ENCODE results near the gene IMMP2L. TPM values are rescaled to one million over a fixed set of nuclear protein-coding genes. Genes with fewer than 3 reads are reported as not detected.

The IMMP2L gene
- total and polyA plus RNA-seq, 4 experiments from 2014 or later: 23.5 to 32.2 (median 29.5) TPM

GRCh38 chr7:111129435-111129834, 432.9 kb downstream of the IMMP2L start:
- H3K4me1 Mint-ChIP-seq: no peaks in the 10 kb centered on the region
- H3K36me3 Mint-ChIP-seq: no peaks in the 10 kb centered on the region
- H3K27me3 ChIP-seq (ENCODE audit: insufficient read depth, low read length): no peaks in the 10 kb centered on the region
- intact Hi-C loops (cut with micrococcal nuclease): no loop called here
- no peak overlapping the region for H3K27ac Mint-ChIP-seq
- no peak overlapping the region for H3K4me3 ChIP-seq (ENCODE audit: low read length in 2 of 2)
- ChIA-PET CTCF (ENCODE audit: partially characterized antibody) (no interaction called here), POLR2A (ENCODE audit: partially characterized antibody) (interaction anchor here (1.4 to 1.5 kb wide), 2 partner anchors 9 kb away, joined by 3 to 7 read pairs; no protein-coding TSS in a partner anchor)
- H3K27ac ChIP-seq (ENCODE audit: low read depth, low read length): no peak overlapping the region
- no peaks in the 10 kb centered on the region for H3K9me3 ChIP-seq (ENCODE audit: control insufficient read depth in 1 of 2, low read length in 2 of 2)
- H3K4me3 Mint-ChIP-seq: no peak overlapping the region
- DNase-seq: no peak
- no peaks in the 10 kb centered on the region for H3K9me3 Mint-ChIP-seq
- H3K4me1 ChIP-seq (ENCODE audit: insufficient read depth, low read length): no peaks in the 10 kb centered on the region
- H3K27me3 Mint-ChIP-seq: no peaks in the 10 kb centered on the region
- no peaks in the 10 kb centered on the region for H3K36me3 ChIP-seq (ENCODE audit: insufficient read depth, low read length)

GRCh38 chr7:111126987-111127386, 435.3 kb downstream of the IMMP2L start:
- H3K27ac ChIP-seq (ENCODE audit: low read depth, low read length): no peak overlapping the region
- H3K4me1 ChIP-seq (ENCODE audit: insufficient read depth, low read length): no peaks in the 10 kb centered on the region
- H3K9me3 ChIP-seq (ENCODE audit: control insufficient read depth in 1 of 2, low read length in 2 of 2): no peaks in the 10 kb centered on the region
- POLR2A ChIA-PET (ENCODE audit: partially characterized antibody): no interaction called here
- no peaks in the 10 kb centered on the region for H3K36me3 ChIP-seq (ENCODE audit: insufficient read depth, low read length)
- H3K27me3 ChIP-seq (ENCODE audit: insufficient read depth, low read length): no peaks in the 10 kb centered on the region
- H3K27ac Mint-ChIP-seq: no peak overlapping the region
- H3K36me3 Mint-ChIP-seq: peaks cover 4 to 8% of the 10 kb centered on the region in 2 donors
- H3K9me3 Mint-ChIP-seq: peaks cover 0 to 5% (median 0%) of the 10 kb centered on the region in 8 donors
- no peaks in the 10 kb centered on the region for H3K27me3 Mint-ChIP-seq
- H3K4me1 Mint-ChIP-seq: no peaks in the 10 kb centered on the region
- intact Hi-C loops (cut with micrococcal nuclease): no loop called here
- no peak overlapping the region for H3K4me3 Mint-ChIP-seq
- CTCF ChIA-PET (ENCODE audit: partially characterized antibody): interaction anchor here (1.2 kb wide), 1 partner anchor 28 kb away, joined by 3 read pairs; no protein-coding TSS in a partner anchor
- no peak overlapping the region for H3K4me3 ChIP-seq (ENCODE audit: low read length in 2 of 2)
- no peak for DNase-seq

- Histone ChIP-seq H3K4me1 (ENCODE audit: insufficient read depth, low read length) (no peaks in the 10 kb centered on the region), H3K9me3 (ENCODE audit: control insufficient read depth in 1 of 2, low read length in 2 of 2) (no peaks in the 10 kb centered on the region), H3K4me3 (ENCODE audit: low read length in 2 of 2) (no peak overlapping the region), H3K27me3 (ENCODE audit: insufficient read depth, low read length) (no peaks in the 10 kb centered on the region), H3K36me3 (ENCODE audit: insufficient read depth, low read length) (no peaks in the 10 kb centered on the region), H3K27ac (ENCODE audit: low read depth, low read length) (no peak overlapping the region)
- intact Hi-C loops (cut with micrococcal nuclease): no loop called here
- H3K9me3 Mint-ChIP-seq: peaks cover 0 to 2% (median 0%) of the 10 kb centered on the region in 8 donors
- no peak for DNase-seq
- no peaks in the 10 kb centered on the region for H3K27me3 Mint-ChIP-seq
- H3K27ac Mint-ChIP-seq: no peak overlapping the region
- H3K4me3 Mint-ChIP-seq: no peak overlapping the region
- peaks cover 0 to 2% (median 0%) of the 10 kb centered on the region in 4 donors for H3K4me1 Mint-ChIP-seq
- H3K36me3 Mint-ChIP-seq: peaks cover 0 to 3% of the 10 kb centered on the region in 2 donors
- CTCF ChIA-PET (ENCODE audit: partially characterized antibody): no interaction called here
- POLR2A ChIA-PET (ENCODE audit: partially characterized antibody): no interaction called here
Observed at GRCh38 chr7:111115966-111116365, 446.3 kb downstream of the IMMP2L start.

GRCh38 chr7:111113263-111114017, 448.9 kb downstream of the IMMP2L start:
- Mint-ChIP-seq H3K4me1 (peaks cover 0 to 2% (median 0%) of the 10 kb centered on the region in 4 donors), H3K36me3 (no peaks in the 10 kb centered on the region), H3K27me3 (no peaks in the 10 kb centered on the region), H3K4me3 (no peak overlapping the region), H3K9me3 (no peaks in the 10 kb centered on the region), H3K27ac (no peak overlapping the region)
- Histone ChIP-seq H3K27ac (ENCODE audit: low read depth, low read length) (no peak overlapping the region), H3K4me1 (ENCODE audit: insufficient read depth, low read length) (no peaks in the 10 kb centered on the region), H3K9me3 (ENCODE audit: control insufficient read depth in 1 of 2, low read length in 2 of 2) (no peaks in the 10 kb centered on the region), H3K36me3 (ENCODE audit: insufficient read depth, low read length) (no peaks in the 10 kb centered on the region), H3K4me3 (ENCODE audit: low read length in 2 of 2) (no peak overlapping the region), H3K27me3 (ENCODE audit: insufficient read depth, low read length) (no peaks in the 10 kb centered on the region)
- ChIA-PET CTCF (ENCODE audit: partially characterized antibody) (interaction anchor here (2.8 kb wide), 1 partner anchor 15 kb away, joined by 8 read pairs; no protein-coding TSS in a partner anchor), POLR2A (ENCODE audit: partially characterized antibody) (no interaction called here)
- DNase-seq: no peak
- intact Hi-C loops (cut with micrococcal nuclease): no loop called here

GRCh38 chr7:111112439-111112838, 449.9 kb downstream of the IMMP2L start:
- Histone ChIP-seq H3K9me3 (ENCODE audit: control insufficient read depth in 1 of 2, low read length in 2 of 2) (no peaks in the 10 kb centered on the region), H3K36me3 (ENCODE audit: insufficient read depth, low read length) (no peaks in the 10 kb centered on the region), H3K4me1 (ENCODE audit: insufficient read depth, low read length) (no peaks in the 10 kb centered on the region), H3K4me3 (ENCODE audit: low read length in 2 of 2) (no peak overlapping the region), H3K27me3 (ENCODE audit: insufficient read depth, low read length) (no peaks in the 10 kb centered on the region), H3K27ac (ENCODE audit: low read depth, low read length) (no peak overlapping the region)
- no peak for DNase-seq
- ChIA-PET POLR2A (ENCODE audit: partially characterized antibody) (interaction anchor here (1.0 kb wide), 1 partner anchor 29 kb away, joined by 3 read pairs; no protein-coding TSS in a partner anchor), CTCF (ENCODE audit: partially characterized antibody) (interaction anchor here (2.8 kb wide), 1 partner anchor 14 kb away, joined by 8 read pairs; no protein-coding TSS in a partner anchor)
- Mint-ChIP-seq H3K9me3 (no peaks in the 10 kb centered on the region), H3K36me3 (no peaks in the 10 kb centered on the region), H3K4me3 (no peak overlapping the region), H3K27ac (no peak overlapping the region), H3K4me1 (peaks cover 0 to 2% (median 0%) of the 10 kb centered on the region in 4 donors), H3K27me3 (no peaks in the 10 kb centered on the region)
- intact Hi-C loops (cut with micrococcal nuclease): no loop called here

GRCh38 chr7:111108496-111108895, 453.8 kb downstream of the IMMP2L start:
- no peaks in the 10 kb centered on the region for H3K27me3 Mint-ChIP-seq
- intact Hi-C loops (cut with micrococcal nuclease): no loop called here
- peaks cover 0 to 2% (median under 1%) of the 10 kb centered on the region in 4 donors for H3K4me1 Mint-ChIP-seq
- DNase-seq: no peak
- Histone ChIP-seq H3K4me1 (ENCODE audit: insufficient read depth, low read length) (no peaks in the 10 kb centered on the region), H3K27ac (ENCODE audit: low read depth, low read length) (no peak overlapping the region), H3K27me3 (ENCODE audit: insufficient read depth, low read length) (no peaks in the 10 kb centered on the region), H3K36me3 (ENCODE audit: insufficient read depth, low read length) (no peaks in the 10 kb centered on the region), H3K4me3 (ENCODE audit: low read length in 2 of 2) (no peak overlapping the region), H3K9me3 (ENCODE audit: control insufficient read depth in 1 of 2, low read length in 2 of 2) (no peaks in the 10 kb centered on the region)
- H3K9me3 Mint-ChIP-seq: no peaks in the 10 kb centered on the region
- no peak overlapping the region for H3K27ac Mint-ChIP-seq
- no peaks in the 10 kb centered on the region for H3K36me3 Mint-ChIP-seq
- no peak overlapping the region for H3K4me3 Mint-ChIP-seq
- CTCF ChIA-PET (ENCODE audit: partially characterized antibody): interaction anchor here (1.1 to 1.9 kb wide), 2 partner anchors 10 to 18 kb away, joined by 3 to 8 read pairs; partner anchors contain the start of gene LRRN3
- POLR2A ChIA-PET (ENCODE audit: partially characterized antibody): no interaction called here

GRCh38 chr7:111108000-111108399, 454.3 kb downstream of the IMMP2L start:
- H3K36me3 Mint-ChIP-seq: no peaks in the 10 kb centered on the region
- no peak overlapping the region for H3K4me3 Mint-ChIP-seq
- Histone ChIP-seq H3K27ac (ENCODE audit: low read depth, low read length) (no peak overlapping the region), H3K27me3 (ENCODE audit: insufficient read depth, low read length) (no peaks in the 10 kb centered on the region), H3K4me3 (ENCODE audit: low read length in 2 of 2) (no peak overlapping the region), H3K9me3 (ENCODE audit: control insufficient read depth in 1 of 2, low read length in 2 of 2) (no peaks in the 10 kb centered on the region), H3K4me1 (ENCODE audit: insufficient read depth, low read length) (no peaks in the 10 kb centered on the region), H3K36me3 (ENCODE audit: insufficient read depth, low read length) (no peaks in the 10 kb centered on the region)
- H3K27ac Mint-ChIP-seq: no peak overlapping the region
- ChIA-PET CTCF (ENCODE audit: partially characterized antibody) (interaction anchor here (1.9 kb wide), 1 partner anchor 9 kb away, joined by 8 read pairs; no protein-coding TSS in a partner anchor), POLR2A (ENCODE audit: partially characterized antibody) (no interaction called here)
- intact Hi-C loops (cut with micrococcal nuclease): no loop called here
- no peak for DNase-seq
- no peaks in the 10 kb centered on the region for H3K9me3 Mint-ChIP-seq
- H3K27me3 Mint-ChIP-seq: no peaks in the 10 kb centered on the region
- peaks cover 0 to 2% (median under 1%) of the 10 kb centered on the region in 4 donors for H3K4me1 Mint-ChIP-seq
